HG03342 (cell line): ENCODE data around the gene SORCS2.
"Not testable (repeated sequence)": the region's sequence is repeated elsewhere in the genome, so short reads cannot be mapped to it uniquely, and the experiment has no call there.

ENCODE experiments used
- ATAC-seq: cut with Tn5 transposase; IDR thresholded peaks from one replicate; pipeline ENCODE4 v1.9.1; 2021; ENCODE audit warnings: mild to moderate bottlenecking, moderate library complexity; ENCODE audit not compliant: unreplicated experiment

The SORCS2 gene

GRCh38 chr4:7561557-7561956, 369.2 kb downstream of the SORCS2 start:
- ATAC-seq = no peak

- no peak for ATAC-seq
Measured at GRCh38 chr4:7564242-7564641, 371.9 kb downstream of the SORCS2 start.

- ATAC-seq = no peak
Measured at GRCh38 chr4:7565483-7565882, 373.1 kb downstream of the SORCS2 start.

- ATAC-seq = no peak
Measured at GRCh38 chr4:7569810-7570783, 377.8 kb downstream of the SORCS2 start.

GRCh38 chr4:7571001-7571400, 378.7 kb downstream of the SORCS2 start:
- no peak for ATAC-seq

- ATAC-seq = no peak
Measured at GRCh38 chr4:7571701-7572100, 379.4 kb downstream of the SORCS2 start.

- ATAC-seq = no peak
Measured at GRCh38 chr4:7572894-7573293, 380.6 kb downstream of the SORCS2 start.

GRCh38 chr4:7573576-7574091, 381.3 kb downstream of the SORCS2 start:
- ATAC-seq = no peak

GRCh38 chr4:7574287-7575014, 382.1 kb downstream of the SORCS2 start:
- ATAC-seq = no peak

- no peak for ATAC-seq
Measured at GRCh38 chr4:7575426-7575825, 383.1 kb downstream of the SORCS2 start.

- not testable (repeated sequence) for ATAC-seq
Measured at GRCh38 chr4:7577361-7578039, 385.2 kb downstream of the SORCS2 start.

GRCh38 chr4:7581477-7581876, 389.1 kb downstream of the SORCS2 start:
- no peak for ATAC-seq

GRCh38 chr4:7582313-7583097, 390.2 kb downstream of the SORCS2 start:
- ATAC-seq = no peak

- no peak for ATAC-seq
Measured at GRCh38 chr4:7584098-7584497, 391.8 kb downstream of the SORCS2 start.

- no peak for ATAC-seq
Measured at GRCh38 chr4:7584606-7585159, 392.3 kb downstream of the SORCS2 start.

GRCh38 chr4:7585768-7586167, 393.4 kb downstream of the SORCS2 start:
- ATAC-seq = no peak

- no peak for ATAC-seq
Measured at GRCh38 chr4:7587433-7588405, 395.4 kb downstream of the SORCS2 start.

GRCh38 chr4:7590189-7590588, 397.9 kb downstream of the SORCS2 start:
- no peak for ATAC-seq

GRCh38 chr4:7590899-7591298, 398.6 kb downstream of the SORCS2 start:
- ATAC-seq = no peak
